ENCODE data around the gene ANAPC10. TPM values are rescaled to one million over a fixed set of nuclear protein-coding genes. Genes with fewer than 3 reads are reported as not detected.

Gene ANAPC10
- total RNA-seq, 6 experiments from 2014 or later: 6.0 to 13.0 (median 8.3) TPM

- DNase-seq (no peak), ATAC-seq (no peak)
- TF ChIP-seq, protein P1, sequence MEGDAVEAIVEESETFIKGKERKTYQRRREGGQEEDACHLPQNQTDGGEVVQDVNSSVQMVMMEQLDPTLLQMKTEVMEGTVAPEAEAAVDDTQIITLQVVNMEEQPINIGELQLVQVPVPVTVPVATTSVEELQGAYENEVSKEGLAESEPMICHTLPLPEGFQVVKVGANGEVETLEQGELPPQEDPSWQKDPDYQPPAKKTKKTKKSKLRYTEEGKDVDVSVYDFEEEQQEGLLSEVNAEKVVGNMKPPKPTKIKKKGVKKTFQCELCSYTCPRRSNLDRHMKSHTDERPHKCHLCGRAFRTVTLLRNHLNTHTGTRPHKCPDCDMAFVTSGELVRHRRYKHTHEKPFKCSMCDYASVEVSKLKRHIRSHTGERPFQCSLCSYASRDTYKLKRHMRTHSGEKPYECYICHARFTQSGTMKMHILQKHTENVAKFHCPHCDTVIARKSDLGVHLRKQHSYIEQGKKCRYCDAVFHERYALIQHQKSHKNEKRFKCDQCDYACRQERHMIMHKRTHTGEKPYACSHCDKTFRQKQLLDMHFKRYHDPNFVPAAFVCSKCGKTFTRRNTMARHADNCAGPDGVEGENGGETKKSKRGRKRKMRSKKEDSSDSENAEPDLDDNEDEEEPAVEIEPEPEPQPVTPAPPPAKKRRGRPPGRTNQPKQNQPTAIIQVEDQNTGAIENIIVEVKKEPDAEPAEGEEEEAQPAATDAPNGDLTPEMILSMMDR (IDR thresholded peaks at IDR 0.05): no peak
- no peak for TF ChIP-seq POLR2A (IDR thresholded peaks at IDR 0.05)
- Histone ChIP-seq H3K9me3 (no peaks in the 10 kb centered on the region), H3K27me3 (no peaks in the 10 kb centered on the region), H3K27ac (no peak overlapping the region), H3K4me3 (no peak overlapping the region), H3K36me3 (peaks cover 0 to 3% (median 0%) of the 10 kb centered on the region in 4 donors), H3K4me1 (no peaks in the 10 kb centered on the region)
- WGBS (ENCODE audit: insufficient coverage, low coverage, low lambda C conversion rate, missing lambda C conversion rate): 92% methylated on average over 1 of the region's 1 CpG
- intact Hi-C loops (cut with DNase I): no loop called here
Observed at GRCh38 chr4:145081756-145082155, 16.2 kb downstream of the ANAPC10 start.

- DNase-seq: no peak
- H3K9me3 ChIP-seq: no peaks in the 10 kb centered on the region
- no peak overlapping the region for H3K4me3 ChIP-seq
- intact Hi-C loops (cut with DNase I): no loop called here
- no peaks in the 10 kb centered on the region for H3K27me3 ChIP-seq
- WGBS (ENCODE audit: insufficient coverage, low coverage, low lambda C conversion rate, missing lambda C conversion rate): 93% methylated on average over 2 of the region's 2 CpGs
- TF ChIP-seq POLR2A (IDR thresholded peaks at IDR 0.05): no peak
- no peak overlapping the region for H3K27ac ChIP-seq
- H3K4me1 ChIP-seq: no peaks in the 10 kb centered on the region
- no peak for ATAC-seq
- H3K36me3 ChIP-seq: peaks cover 0 to under 1% (median 0%) of the 10 kb centered on the region in 4 donors
Observed at GRCh38 chr4:145076469-145076855, 21.5 kb downstream of the ANAPC10 start.

- no peak overlapping the region for H3K4me3 ChIP-seq
- WGBS (ENCODE audit: insufficient coverage, low coverage, low lambda C conversion rate, missing lambda C conversion rate): 57% methylated on average over 1 of the region's 1 CpG
- H3K27ac ChIP-seq: no peak overlapping the region
- TF ChIP-seq POLR2A (IDR thresholded peaks at IDR 0.05): no peak
- TF ChIP-seq, protein P1 (IDR thresholded peaks at IDR 0.05): no peak
- no peaks in the 10 kb centered on the region for H3K36me3 ChIP-seq
- H3K4me1 ChIP-seq: no peaks in the 10 kb centered on the region
- no peaks in the 10 kb centered on the region for H3K9me3 ChIP-seq
- DNase-seq (no peak), ATAC-seq (no peak)
- H3K27me3 ChIP-seq: no peaks in the 10 kb centered on the region
- intact Hi-C loops (cut with DNase I): no loop called here
Observed at GRCh38 chr4:145075742-145076468, 22.1 kb downstream of the ANAPC10 start.

- Histone ChIP-seq H3K36me3 (no peaks in the 10 kb centered on the region), H3K4me3 (no peak overlapping the region), H3K27ac (no peak overlapping the region), H3K9me3 (no peaks in the 10 kb centered on the region), H3K4me1 (peaks cover 0 to under 1% (median 0%) of the 10 kb centered on the region in 4 donors), H3K27me3 (no peaks in the 10 kb centered on the region)
- DNase-seq (no peak), ATAC-seq (no peak)
- TF ChIP-seq, protein P1 (IDR thresholded peaks at IDR 0.05): no peak
- no peak for TF ChIP-seq POLR2A (IDR thresholded peaks at IDR 0.05)
- intact Hi-C loops (cut with DNase I): no loop called here
- 92% methylated on average over 2 of the region's 2 CpGs for whole genome bisulfite sequencing (ENCODE audit: insufficient coverage, low coverage, low lambda C conversion rate, missing lambda C conversion rate)
Observed at GRCh38 chr4:145071560-145071959, 26.4 kb downstream of the ANAPC10 start.

GRCh38 chr4:145069361-145069760 is 28.6 kb downstream of the ANAPC10 start:
- no peak for DNase-seq
- Histone ChIP-seq H3K36me3 (no peaks in the 10 kb centered on the region), H3K9me3 (no peaks in the 10 kb centered on the region), H3K4me1 (peaks cover 0 to 6% (median 0%) of the 10 kb centered on the region in 4 donors), H3K4me3 (no peak overlapping the region), H3K27ac (no peak overlapping the region), H3K27me3 (no peaks in the 10 kb centered on the region)
- ATAC-seq: no peak
- no peak for TF ChIP-seq POLR2A (IDR thresholded peaks at IDR 0.05)
- TF ChIP-seq, protein P1 (IDR thresholded peaks at IDR 0.05): no peak
- intact Hi-C loops (cut with DNase I): loop anchor here in 1 of 2 donors (10.0 kb wide), 1 partner anchor 895 kb away; no protein-coding TSS in a partner anchor
- WGBS (ENCODE audit: insufficient coverage, low coverage, low lambda C conversion rate, missing lambda C conversion rate): 100% methylated on average over 1 of the region's 3 CpGs

Data from right lobe of liver (tissue), 6 donors.